Measurements from ENCODE around the gene MTFR1L. TPM values are rescaled to one million over a fixed set of nuclear protein-coding genes. Genes with fewer than 3 reads are reported as not detected.

The MTFR1L gene
- 66.6 TPM for total RNA-seq
- 108 TPM for polyA plus RNA-seq (ENCODE audit: insufficient read depth, low read depth, low replicate concordance)
- long read RNA-seq, donor 1, transcript MTFR1L-203 (7 exons, 2,004 nt), result major isoform, 7 of 36 reads
- long read RNA-seq, donor 1, partial matches to known transcripts, result 26 of 36 reads
- long read RNA-seq, donor 1, other reads (novel, unspliced or antisense), result 0 of 36 reads
- long read RNA-seq, donor 2, transcript MTFR1L-203 (7 exons, 2,004 nt), result major isoform, 7 of 16 reads
- long read RNA-seq, donor 2, partial matches to known transcripts, result 6 of 16 reads
- long read RNA-seq, donor 2, other reads (novel, unspliced or antisense), result 0 of 16 reads
- long read RNA-seq, donor 3, transcript MTFR1L-203 (7 exons, 2,004 nt), result major isoform, 11 of 53 reads
- long read RNA-seq, donor 3, partial matches to known transcripts, result 37 of 53 reads
- long read RNA-seq, donor 3, other reads (novel, unspliced or antisense), result 0 of 53 reads
- long read RNA-seq, donor 4, transcript MTFR1L-203 (7 exons, 2,004 nt), result major isoform, 14 of 19 reads
- long read RNA-seq, donor 4, partial matches to known transcripts, result 0 of 19 reads
- long read RNA-seq, donor 4, other reads (novel, unspliced or antisense), result 0 of 19 reads
- long read RNA-seq, donor 5, partial matches to known transcripts, result 0 of 3 reads
- long read RNA-seq, donor 5, other reads (novel, unspliced or antisense), result 0 of 3 reads
- long read RNA-seq, donor 6, transcript MTFR1L-203 (7 exons, 2,004 nt), result major isoform, 9 of 13 reads
- long read RNA-seq, donor 6, partial matches to known transcripts, result 0 of 13 reads
- long read RNA-seq, donor 6, other reads (novel, unspliced or antisense), result 0 of 13 reads
- long read RNA-seq, donor 7, transcript MTFR1L-207 (6 exons, 3,262 nt), result minor isoform, 5 of 73 reads
- long read RNA-seq, donor 7, transcript MTFR1L-203 (7 exons, 2,004 nt), result major isoform, 28 of 73 reads
- long read RNA-seq, donor 7, partial matches to known transcripts, result 20 of 73 reads
- long read RNA-seq, donor 7, other reads (novel, unspliced or antisense), result 15 of 73 reads
- long read RNA-seq, donor 8, transcript MTFR1L-203 (7 exons, 2,004 nt), result major isoform, 11 of 14 reads
- long read RNA-seq, donor 8, partial matches to known transcripts, result 0 of 14 reads
- long read RNA-seq, donor 8, other reads (novel, unspliced or antisense), result 0 of 14 reads
- long read RNA-seq, donor 9, partial matches to known transcripts, result 10 of 15 reads
- long read RNA-seq, donor 9, other reads (novel, unspliced or antisense), result 0 of 15 reads
- long read RNA-seq, donor 10, transcript MTFR1L-203 (7 exons, 2,004 nt), result major isoform, 7 of 50 reads
- long read RNA-seq, donor 10, partial matches to known transcripts, result 35 of 50 reads
- long read RNA-seq, donor 10, other reads (novel, unspliced or antisense), result 0 of 50 reads

GRCh38 chr1:25819491-25820246 is at the start of gene MTFR1L:
MTFR1L (plus strand) TSS chr1:25819954; CDS start chr1:25823105, 3,151 bp downstream.
- peak within 1 kb of the TSS; percentile 65 to 84 (median 77) for H3K4me3 ChIP-seq (ENCODE audit: low read length in 3 of 3)
- peaks cover 0 to 4% (median 0%) of the 10 kb centered on the region in 3 donors for H3K36me3 ChIP-seq (ENCODE audit: control insufficient read depth in 2 of 3, insufficient read depth in 3 of 3, low read length in 3 of 3)
- DNase-seq (peak; percentile 91 to 96 (median 94)), FAIRE-seq (no peak)
- no peaks in the 10 kb centered on the region for H3K27me3 ChIP-seq (ENCODE audit: control insufficient read depth, insufficient read depth, low read length)
- no peak for TF ChIP-seq CTCF (IDR thresholded peaks at IDR 0.05; ENCODE audit: borderline replicate concordance, extremely low read depth, insufficient read depth)
- H3K9ac ChIP-seq (ENCODE audit: low read length in 3 of 3), result peak within 1 kb of the TSS; percentile 60 to 93 (median 72)
- H3K27ac ChIP-seq (ENCODE audit: low read depth in 2 of 2, low read length in 2 of 2), result peak within 1 kb of the TSS; percentile 89 to 93
- peaks cover 4 to 34% (median 22%) of the 10 kb centered on the region in 3 donors for H3K4me1 ChIP-seq (ENCODE audit: control insufficient read depth in 2 of 3, insufficient read depth in 2 of 3, low read depth in 1 of 3, low read length in 3 of 3)
- H3K9me3 ChIP-seq (ENCODE audit: control insufficient read depth in 2 of 3, insufficient read depth in 1 of 3, low read length in 3 of 3), result no peaks in the 10 kb centered on the region
- intact Hi-C loops (cut with DNase I), result no loop called here

GRCh38 chr1:25770541-25771220 is 49.1 kb upstream of the MTFR1L start:
- TF ChIP-seq CTCF (IDR thresholded peaks at IDR 0.05; ENCODE audit: borderline replicate concordance, extremely low read depth, insufficient read depth), result no peak

More at GRCh38 chr1:25770541-25771220, 49.1 kb upstream of the MTFR1L start:
- Histone ChIP-seq H3K9ac (ENCODE audit: low read length in 3 of 3) (peak overlapping the region in 2 of 3 donors; percentile 46 to 66), H3K36me3 (ENCODE audit: control insufficient read depth in 2 of 3, insufficient read depth in 3 of 3, low read length in 3 of 3) (peaks cover 0 to 2% (median 0%) of the 10 kb centered on the region in 3 donors), H3K27me3 (ENCODE audit: control insufficient read depth, insufficient read depth, low read length) (no peaks in the 10 kb centered on the region), H3K4me1 (ENCODE audit: control insufficient read depth in 2 of 3, insufficient read depth in 2 of 3, low read depth in 1 of 3, low read length in 3 of 3) (peaks cover 17 to 70% (median 52%) of the 10 kb centered on the region in 3 donors), H3K9me3 (ENCODE audit: control insufficient read depth in 2 of 3, insufficient read depth in 1 of 3, low read length in 3 of 3) (no peaks in the 10 kb centered on the region), H3K27ac (ENCODE audit: low read depth in 2 of 2, low read length in 2 of 2) (peak overlapping the region; percentile 66 to 90), H3K4me3 (ENCODE audit: low read length in 3 of 3) (peak overlapping the region in 1 of 3 donors; percentile 10)
- FAIRE-seq (no peak), DNase-seq (peak in 3 of 5 donors; percentile 66 to 94 (median 72))
- intact Hi-C loops (cut with DNase I), result no loop called here

Data from kidney (tissue), 22 donors.